CD4-positive, alpha-beta T cell (primary cell): Measurements from ENCODE around the gene CFAP100. TPM values are rescaled to one million over a fixed set of nuclear protein-coding genes. Genes with fewer than 3 reads are reported as not detected.

Source experiments
- ATAC-seq: fragments of 200-7000 bp; cut with Tn5 transposase; one replicate; pipeline ENCODE4 v1.10.0; 2022; ENCODE audit warnings: mild to moderate bottlenecking; ENCODE audit not compliant: poor library complexity
- CTCF ChIA-PET: fragments of 350-600 bp; sonication (Branson Sonifier 250); formaldehyde crosslinking; loops from one replicate; lab custom pipeline; 2021; ENCODE audit warnings: antibody characterized with exemption, inconsistent platforms; lab: Charles Lee
- POLR2A ChIA-PET: fragments of 350-600 bp; sonication (Branson Sonifier 250); formaldehyde crosslinking; loops from one replicate; lab custom pipeline; 2021; ENCODE audit warnings: antibody characterized with exemption, inconsistent platforms; lab: Charles Lee
- DNase-seq, 14 experiments: peaks; one replicate each; pipeline ENCODE4 v3.0.0-alpha.2; 2013 to 2020; ENCODE audit warnings: mixed read lengths in 2 of 14
- H3K27ac ChIP-seq, 2 donors: one replicate each; pipeline versions ENCODE4 v1.5.1 to v1.7.0; 2013; ENCODE audit warnings: low read length in 2 of 2, low read depth in 1 of 2, mild to moderate bottlenecking in 1 of 2
- H3K27me3 ChIP-seq, 2 experiments: 1 replicate in 1 of 2; 2 replicates in 1 of 2; pipeline versions ENCODE4 v1.6.1 to v1.7.0; 2013; ENCODE audit warnings: low read length in 2 of 2, control low read depth in 1 of 2, mild to moderate bottlenecking in 1 of 2, moderate library complexity in 1 of 2; ENCODE audit not compliant: insufficient read depth in 2 of 2, control insufficient read depth in 1 of 2
- H3K36me3 ChIP-seq: one replicate; pipeline ENCODE4 v1.6.1; 2013; ENCODE audit warnings: low read length, control low read depth; ENCODE audit not compliant: insufficient read depth
- H3K4me1 ChIP-seq: one replicate; pipeline ENCODE4 v1.6.1; 2013; ENCODE audit warnings: low read length, control low read depth; ENCODE audit not compliant: insufficient read depth
- H3K4me3 ChIP-seq: one replicate; pipeline ENCODE4 v1.5.1; 2013; ENCODE audit warnings: mild to moderate bottlenecking, low read length, moderate library complexity
- H3K9me3 ChIP-seq, 2 experiments: 1 replicate in 1 of 2; 2 replicates in 1 of 2; pipeline versions ENCODE4 v1.6.1 to v1.7.0; 2013; ENCODE audit warnings: low read length in 2 of 2, mild to moderate bottlenecking in 2 of 2, control low read depth in 1 of 2, moderate library complexity in 1 of 2; ENCODE audit not compliant: control insufficient read depth in 1 of 2, insufficient read depth in 1 of 2
- H3K27ac Mint-ChIP-seq: one replicate; pipeline ENCODE4 v1.8.0; 2020; ENCODE audit warnings: mixed read lengths
- H3K27me3 Mint-ChIP-seq: one replicate; pipeline ENCODE4 v1.8.0; 2021; ENCODE audit warnings: mixed read lengths
- H3K36me3 Mint-ChIP-seq: one replicate; pipeline ENCODE4 v1.8.0; 2021; ENCODE audit warnings: low read depth, mixed read lengths
- H3K4me1 Mint-ChIP-seq: one replicate; pipeline ENCODE4 v1.8.0; 2021; ENCODE audit warnings: low read depth, mixed read lengths
- H3K4me3 Mint-ChIP-seq: one replicate; pipeline ENCODE4 v1.8.0; 2020; ENCODE audit warnings: mild to moderate bottlenecking, mixed read lengths
- H3K9me3 Mint-ChIP-seq: one replicate; pipeline ENCODE4 v1.8.0; 2020; ENCODE audit warnings: mixed read lengths
- intact Hi-C, 2 experiments: fragments of 100-400 bp; cut with DNase I in 1 of 2; cut with micrococcal nuclease in 1 of 2; formaldehyde crosslinking; loops; one replicate each; pipeline versions ENCODE4 v1.15.1 to v1.9.0; 2023 to 2025; cut with DNase I, micrococcal nuclease
- total RNA-seq, 174 experiments: library from RNA in 2 of 174; stranded (reverse) in 2 of 174; gene quantifications; one replicate each; pipeline ENCODE4 v1.2.3 and lab custom pipeline; 2021 to 2026
- TF ChIP-seq, protein P1 (sequence below): fragments of 200-600 bp; IDR thresholded peaks from one replicate; pipeline ENCODE4 v1.8.0; 2022; ENCODE audit warnings: antibody characterized with exemption, mild to moderate bottlenecking

Gene CFAP100
- total RNA-seq, 2 experiments from 2014 or later: not detected

DNA sequence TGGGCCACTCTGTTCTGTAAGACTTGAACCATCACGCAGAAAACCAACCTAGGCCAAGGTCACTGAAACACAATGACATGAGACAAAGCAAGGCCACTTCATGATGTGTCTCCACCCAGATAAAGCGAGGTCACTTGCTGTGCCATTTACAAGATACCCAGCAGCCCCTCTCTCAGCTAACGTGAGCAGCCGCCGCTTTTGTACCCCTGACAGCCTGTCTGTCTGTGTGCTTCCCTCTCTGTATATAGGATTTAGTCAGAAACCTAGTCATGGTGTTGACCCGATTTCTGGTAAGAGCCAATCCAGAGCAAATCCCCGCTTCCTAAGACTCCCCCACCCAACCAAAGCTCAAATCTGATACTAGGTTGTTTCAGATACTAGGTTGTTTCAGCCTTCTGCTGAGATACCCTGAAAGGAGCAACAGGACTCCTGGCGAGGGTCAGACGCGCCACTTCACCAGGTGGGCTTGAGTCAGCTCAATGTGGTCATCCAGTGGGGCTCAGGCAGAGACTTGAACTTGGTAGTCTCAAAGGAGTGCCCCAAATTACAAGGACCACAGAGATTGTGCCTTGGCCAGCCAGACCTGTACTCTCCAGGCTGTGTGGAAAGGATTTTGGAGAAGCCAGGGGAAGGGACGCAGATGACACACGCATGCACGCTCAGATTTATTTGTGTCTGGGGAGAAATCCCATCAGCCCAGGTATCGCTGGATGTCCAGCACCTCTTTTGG, 84.0 kb downstream of the CFAP100 start:
- no peak for DNase-seq
- no peak overlapping the region for H3K4me3 Mint-ChIP-seq
- H3K27ac Mint-ChIP-seq: no peak overlapping the region
- no peaks in the 10 kb centered on the region for H3K27me3 ChIP-seq
- no peaks in the 10 kb centered on the region for H3K9me3 ChIP-seq
- H3K27me3 Mint-ChIP-seq: no peaks in the 10 kb centered on the region
- CTCF ChIA-PET: no interaction called here
- H3K4me1 Mint-ChIP-seq: peaks cover 23% of the 10 kb centered on the region
- H3K36me3 Mint-ChIP-seq: peaks cover 7% of the 10 kb centered on the region
- no peak for ATAC-seq
- POLR2A ChIA-PET: no interaction called here
- no peaks in the 10 kb centered on the region for H3K9me3 Mint-ChIP-seq
- intact Hi-C loops: loop anchor here (5.0 to 10.0 kb wide), 10 partner anchors 121 to 1754 kb away; partner anchors contain the start of genes ABTB1 (in 1 of the 2), EEFSEC (in 1 of the 2), HEG1 (in 1 of the 2) and KLF15 (in 1 of the 2)
- no peaks in the 10 kb centered on the region for H3K36me3 ChIP-seq
- TF ChIP-seq, protein P1, sequence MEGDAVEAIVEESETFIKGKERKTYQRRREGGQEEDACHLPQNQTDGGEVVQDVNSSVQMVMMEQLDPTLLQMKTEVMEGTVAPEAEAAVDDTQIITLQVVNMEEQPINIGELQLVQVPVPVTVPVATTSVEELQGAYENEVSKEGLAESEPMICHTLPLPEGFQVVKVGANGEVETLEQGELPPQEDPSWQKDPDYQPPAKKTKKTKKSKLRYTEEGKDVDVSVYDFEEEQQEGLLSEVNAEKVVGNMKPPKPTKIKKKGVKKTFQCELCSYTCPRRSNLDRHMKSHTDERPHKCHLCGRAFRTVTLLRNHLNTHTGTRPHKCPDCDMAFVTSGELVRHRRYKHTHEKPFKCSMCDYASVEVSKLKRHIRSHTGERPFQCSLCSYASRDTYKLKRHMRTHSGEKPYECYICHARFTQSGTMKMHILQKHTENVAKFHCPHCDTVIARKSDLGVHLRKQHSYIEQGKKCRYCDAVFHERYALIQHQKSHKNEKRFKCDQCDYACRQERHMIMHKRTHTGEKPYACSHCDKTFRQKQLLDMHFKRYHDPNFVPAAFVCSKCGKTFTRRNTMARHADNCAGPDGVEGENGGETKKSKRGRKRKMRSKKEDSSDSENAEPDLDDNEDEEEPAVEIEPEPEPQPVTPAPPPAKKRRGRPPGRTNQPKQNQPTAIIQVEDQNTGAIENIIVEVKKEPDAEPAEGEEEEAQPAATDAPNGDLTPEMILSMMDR: no peak
- H3K4me1 ChIP-seq: peaks cover 21% of the 10 kb centered on the region
- no peak overlapping the region for H3K27ac ChIP-seq
- no peak overlapping the region for H3K4me3 ChIP-seq

DNA sequence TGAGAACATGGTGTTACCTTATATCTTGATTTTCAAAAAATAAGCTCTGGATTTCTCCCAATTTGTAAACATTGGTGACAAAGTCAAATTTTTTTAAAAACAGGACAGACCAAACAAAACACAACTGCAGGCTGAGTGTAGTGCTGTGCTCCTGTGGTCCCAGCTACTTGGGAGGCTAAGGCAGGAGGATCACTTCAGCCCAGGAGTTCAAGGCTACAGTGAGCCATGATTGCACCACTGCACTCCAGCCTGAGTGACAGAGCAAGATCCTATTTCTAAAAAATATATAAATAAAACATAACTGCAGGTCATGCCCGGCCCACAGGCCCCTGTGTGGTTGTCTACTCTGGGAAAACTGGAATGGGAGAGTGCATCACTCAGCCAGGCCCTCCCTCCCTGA, 84.9 kb downstream of the CFAP100 start:
- Mint-ChIP-seq H3K9me3 (no peaks in the 10 kb centered on the region), H3K27ac (no peak overlapping the region), H3K4me3 (no peak overlapping the region)

DNA sequence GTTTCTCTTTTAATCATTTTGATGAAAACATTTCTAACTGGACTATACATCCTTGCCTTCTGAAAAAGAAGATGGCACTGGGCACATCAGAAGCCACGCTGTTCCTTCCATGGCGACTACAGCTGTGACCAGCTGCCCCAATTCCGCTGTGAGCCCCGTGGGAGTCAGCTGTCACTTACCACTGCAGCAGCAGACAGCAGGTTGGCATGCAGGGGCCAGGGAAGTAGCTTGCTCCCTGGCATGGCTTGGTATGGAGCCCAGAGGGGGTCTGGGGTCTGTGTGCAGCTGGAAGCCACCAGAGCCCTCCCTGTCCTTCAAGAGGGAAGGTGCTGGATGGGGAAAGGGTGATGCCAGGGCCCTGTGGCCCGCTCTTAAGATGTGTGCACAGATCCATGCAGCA, 85.5 kb downstream of the CFAP100 start:
- H3K27me3 Mint-ChIP-seq: no peaks in the 10 kb centered on the region
- POLR2A ChIA-PET: no interaction called here
- no peak for ATAC-seq

More for the DNA sequence above, 84.9 kb downstream of the CFAP100 start:
- Mint-ChIP-seq H3K36me3 (peaks cover 3% of the 10 kb centered on the region), H3K27me3 (no peaks in the 10 kb centered on the region), H3K4me1 (peaks cover 14% of the 10 kb centered on the region)
- ATAC-seq (no peak), DNase-seq (no peak)
- Histone ChIP-seq H3K36me3 (no peaks in the 10 kb centered on the region), H3K27ac (no peak overlapping the region), H3K4me3 (no peak overlapping the region), H3K9me3 (no peaks in the 10 kb centered on the region), H3K27me3 (no peaks in the 10 kb centered on the region), H3K4me1 (peaks cover 12% of the 10 kb centered on the region)
- ChIA-PET CTCF (no interaction called here), POLR2A (no interaction called here)
- intact Hi-C loops: loop anchor here (5.0 to 10.0 kb wide), 10 partner anchors 122 to 1755 kb away; partner anchors contain the start of genes ABTB1 (in 1 of the 2), EEFSEC (in 1 of the 2), HEG1 (in 1 of the 2) and KLF15 (in 1 of the 2)
- TF ChIP-seq, protein P1: no peak

More for the DNA sequence above, 85.5 kb downstream of the CFAP100 start:
- Histone ChIP-seq H3K27me3 (no peaks in the 10 kb centered on the region), H3K4me1 (peaks cover 7% of the 10 kb centered on the region), H3K9me3 (no peaks in the 10 kb centered on the region), H3K4me3 (no peak overlapping the region), H3K27ac (no peak overlapping the region), H3K36me3 (no peaks in the 10 kb centered on the region)
- TF ChIP-seq, protein P1: no peak
- no peak for DNase-seq
- Mint-ChIP-seq H3K9me3 (no peaks in the 10 kb centered on the region), H3K4me3 (no peak overlapping the region), H3K4me1 (peaks cover 11% of the 10 kb centered on the region), H3K36me3 (no peaks in the 10 kb centered on the region), H3K27ac (no peak overlapping the region)
- intact Hi-C loops: no loop called here
- CTCF ChIA-PET: no interaction called here
